ENCODE data around the gene MYO15A.

Gene MYO15A

DNA sequence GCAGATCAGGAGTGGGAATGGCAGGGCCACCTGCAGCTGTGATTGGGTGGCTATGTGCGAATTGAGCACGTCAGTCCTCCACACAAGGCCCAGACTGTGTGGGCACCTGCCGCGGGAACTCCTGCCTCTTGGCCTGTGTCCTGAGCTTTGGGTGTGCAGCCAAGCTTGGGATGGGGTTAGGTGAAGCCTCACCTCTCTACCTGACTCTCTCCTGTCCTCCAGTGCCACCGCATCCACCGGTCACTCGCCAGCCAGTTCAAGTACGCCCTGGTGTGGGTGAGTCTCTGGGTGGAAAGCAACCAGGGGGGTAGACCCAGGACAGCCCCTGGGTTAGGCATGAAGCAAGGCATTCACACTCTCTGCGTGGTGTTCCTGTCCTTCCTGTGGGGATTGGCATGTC is 2.3 kb upstream of the MYO15A start:
- DNase-seq = no peak

DNA sequence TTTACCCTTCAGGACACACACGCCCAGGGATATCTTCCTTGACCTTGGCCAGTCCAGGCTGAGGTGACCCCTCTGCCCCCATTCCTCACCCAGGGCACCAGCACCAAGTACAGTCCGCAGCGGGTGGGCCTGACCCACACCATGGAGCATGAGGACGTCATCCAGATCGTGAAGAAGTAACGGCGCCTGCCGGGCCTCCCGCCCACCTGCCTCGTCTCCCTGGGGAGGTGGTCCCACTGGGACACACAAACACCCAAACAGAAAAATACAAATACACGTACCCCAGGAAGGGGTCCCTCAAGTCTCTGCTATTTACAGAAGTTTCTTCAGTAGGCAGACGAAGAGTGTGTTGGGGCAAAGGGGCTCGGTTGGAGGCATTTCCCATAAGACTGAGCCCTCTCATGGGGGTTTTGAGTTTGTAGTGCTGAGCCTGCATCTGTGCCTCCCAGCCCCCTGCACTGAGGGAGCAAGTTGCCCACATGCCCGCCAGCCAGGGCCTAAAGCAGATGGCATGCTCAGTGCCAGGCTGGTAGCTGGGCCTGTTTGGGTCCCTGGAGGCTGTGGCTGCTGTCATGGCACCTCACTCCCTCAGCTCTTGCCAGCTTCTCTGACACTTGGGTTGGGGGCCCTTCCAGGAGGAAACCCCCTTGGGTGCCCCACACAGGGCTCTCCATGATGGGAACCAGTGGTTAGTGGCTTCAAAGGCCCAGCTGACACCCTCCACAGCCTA is 1.3 kb upstream of the MYO15A start:
- DNase-seq = no peak

DNA sequence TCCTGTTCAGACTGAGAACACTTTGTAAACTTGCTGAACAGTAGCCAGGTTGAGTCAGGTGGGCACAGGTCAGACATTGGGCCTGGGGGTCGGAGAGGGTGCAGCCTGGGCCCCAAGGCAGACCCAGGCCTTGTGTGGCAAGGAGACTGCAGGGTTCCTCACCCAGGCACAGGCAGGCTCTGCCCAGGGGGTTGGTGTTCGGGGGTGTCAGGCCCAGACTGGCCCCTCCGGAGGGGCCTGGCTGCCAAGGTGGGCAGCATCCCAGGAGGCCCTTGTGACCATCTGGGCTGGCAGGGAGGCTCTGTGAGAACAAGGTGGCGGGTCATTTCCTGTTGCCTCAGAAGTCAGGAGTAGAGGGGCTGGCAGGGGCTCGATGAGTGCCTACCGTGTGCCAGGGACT is 585 bp upstream of the MYO15A start:
- DNase-seq = no peak

DNA sequence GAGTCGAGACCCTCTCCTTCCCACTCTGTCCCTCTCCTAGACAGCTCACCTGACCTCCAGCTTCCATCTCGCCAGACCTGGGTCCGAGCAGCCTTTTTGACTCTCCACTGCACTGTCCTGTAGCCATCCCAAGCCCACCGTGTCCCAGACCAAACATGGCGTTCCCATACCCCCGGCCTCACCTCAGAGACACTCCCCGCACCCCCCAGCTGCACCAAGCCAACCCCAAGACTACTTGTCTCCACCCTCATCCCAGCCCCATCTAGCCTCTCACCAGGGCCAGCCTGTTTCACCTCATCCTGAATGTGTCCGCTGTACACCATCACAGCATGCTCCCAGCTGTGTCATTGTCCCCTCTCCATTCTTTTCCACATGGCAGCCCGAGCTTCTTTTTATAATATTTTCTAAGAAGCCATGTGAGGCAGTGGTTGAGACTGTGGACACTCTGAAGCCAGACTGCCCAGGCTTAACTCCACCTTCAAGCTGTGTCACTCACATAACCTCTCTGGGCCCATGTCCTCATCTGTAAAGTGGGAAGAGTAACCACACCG is 1.5 kb downstream of the MYO15A start:
- DNase-seq = no peak

DNA sequence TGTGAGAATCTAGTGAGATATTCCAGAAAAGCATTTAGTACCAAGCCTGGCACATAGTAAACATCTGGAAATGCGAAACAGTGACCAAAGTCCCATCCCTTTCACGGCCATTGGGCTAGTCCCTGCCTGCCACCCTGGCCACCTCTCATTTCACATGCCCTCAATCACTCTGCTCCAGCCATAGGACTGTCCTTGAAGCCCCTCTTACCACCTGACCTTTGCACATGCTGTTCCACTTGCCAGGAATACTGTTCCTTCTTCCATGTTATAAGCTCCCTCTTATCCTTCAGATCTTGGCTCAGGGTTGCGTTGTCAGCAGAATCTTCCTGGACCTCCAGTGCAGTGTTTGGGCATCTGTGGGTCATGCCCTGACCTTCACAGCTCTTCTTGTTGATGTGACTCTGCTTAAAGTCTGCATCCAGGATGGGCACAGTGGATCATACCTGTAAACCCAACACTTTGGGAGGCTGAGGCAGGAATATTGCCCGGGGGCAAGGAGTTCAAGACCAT is 2.1 kb downstream of the MYO15A start:
- no peak for DNase-seq

DNA sequence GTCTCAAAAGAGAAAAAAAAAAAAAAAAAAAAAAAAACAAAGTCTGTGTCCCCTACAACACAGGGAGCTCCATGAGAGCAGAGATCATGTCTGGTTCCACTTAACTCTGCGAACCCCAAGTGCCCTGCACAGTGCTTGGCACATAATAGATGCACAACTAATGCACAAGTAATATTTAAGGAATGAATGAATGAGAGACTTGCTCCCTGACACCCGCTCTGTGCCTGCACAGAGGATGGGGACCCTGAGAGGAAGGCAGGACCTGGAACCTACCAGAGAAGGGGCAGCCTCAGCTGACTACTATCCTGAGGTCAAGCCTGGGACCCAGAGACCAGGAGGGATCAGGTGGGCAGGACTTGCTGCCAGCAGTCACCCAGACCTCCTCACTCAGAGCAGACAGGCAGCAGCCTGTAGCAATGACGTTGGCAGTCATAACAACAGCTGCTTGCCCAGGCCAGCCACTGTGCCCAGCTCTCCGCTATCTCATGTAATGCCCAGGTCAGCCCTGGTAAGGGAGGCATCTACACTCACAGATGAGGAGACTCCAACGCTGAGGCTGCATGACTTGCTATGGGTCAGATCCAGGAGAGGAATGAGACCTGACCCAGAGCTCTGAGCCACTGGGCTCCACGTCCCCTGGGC is 2.9 kb downstream of the MYO15A start:
- DNase-seq = no peak

DNA sequence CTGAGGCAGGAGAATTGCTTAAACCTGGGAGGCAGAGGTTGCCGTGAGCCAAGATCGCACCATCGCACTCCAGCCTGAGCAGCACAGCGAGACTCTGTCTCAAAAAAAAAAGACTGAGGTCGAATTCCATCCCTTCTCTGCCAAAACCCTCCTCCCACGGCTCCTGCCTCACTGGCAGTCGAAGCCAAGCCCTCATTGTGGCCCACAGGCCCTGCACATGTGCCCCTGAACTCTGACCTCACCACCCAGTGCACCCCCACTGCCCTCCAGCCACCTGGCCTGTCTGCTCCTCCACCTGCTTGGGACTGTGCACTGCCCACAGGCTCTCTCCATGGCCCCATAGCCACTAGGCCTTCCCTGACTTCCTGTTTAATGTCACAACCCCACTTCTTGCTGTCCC is 7.0 kb downstream of the MYO15A start:
- no peak for DNase-seq

DNA sequence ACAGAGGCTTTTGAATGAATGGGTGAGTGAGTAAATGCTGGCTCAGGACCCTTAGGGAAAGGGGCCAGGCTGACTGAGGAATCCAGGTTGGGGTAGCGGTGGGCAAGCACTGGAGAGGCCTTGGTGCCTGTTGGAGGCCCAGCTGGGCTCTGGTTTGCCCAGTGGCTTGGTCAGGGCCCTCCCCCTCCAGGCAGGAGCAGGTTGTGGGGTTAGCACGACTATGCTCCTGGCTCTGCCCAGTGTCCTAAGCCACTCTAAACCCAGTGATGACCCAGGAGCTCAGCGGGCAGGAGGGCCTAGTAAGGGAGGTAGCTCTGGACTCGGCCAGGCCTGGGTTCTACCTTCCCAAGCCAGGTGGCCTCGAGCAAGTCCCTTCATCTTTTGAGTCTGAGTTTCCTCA is 7.5 kb downstream of the MYO15A start:
- DNase-seq = no peak

DNA sequence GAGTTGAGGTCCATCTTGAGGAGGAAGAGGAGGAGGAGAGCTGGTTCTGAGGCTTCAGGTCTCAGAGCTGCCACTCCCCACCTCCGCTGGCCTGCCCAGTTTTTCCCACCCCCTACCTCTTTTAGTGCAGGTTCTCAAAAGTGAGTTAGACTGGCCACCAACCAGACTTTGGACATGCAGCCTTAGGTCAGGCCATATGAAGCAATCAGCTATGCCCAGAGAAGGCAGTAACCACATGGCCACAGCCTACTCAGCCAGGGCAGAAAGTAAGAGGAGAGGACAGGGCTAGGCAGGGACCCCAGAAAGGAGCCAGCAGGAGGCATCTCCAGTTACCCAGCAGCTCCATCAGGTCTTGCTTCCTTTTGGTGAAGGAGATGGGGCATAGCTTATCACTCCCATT is 9.0 kb downstream of the MYO15A start:
- DNase-seq = no peak

DNA sequence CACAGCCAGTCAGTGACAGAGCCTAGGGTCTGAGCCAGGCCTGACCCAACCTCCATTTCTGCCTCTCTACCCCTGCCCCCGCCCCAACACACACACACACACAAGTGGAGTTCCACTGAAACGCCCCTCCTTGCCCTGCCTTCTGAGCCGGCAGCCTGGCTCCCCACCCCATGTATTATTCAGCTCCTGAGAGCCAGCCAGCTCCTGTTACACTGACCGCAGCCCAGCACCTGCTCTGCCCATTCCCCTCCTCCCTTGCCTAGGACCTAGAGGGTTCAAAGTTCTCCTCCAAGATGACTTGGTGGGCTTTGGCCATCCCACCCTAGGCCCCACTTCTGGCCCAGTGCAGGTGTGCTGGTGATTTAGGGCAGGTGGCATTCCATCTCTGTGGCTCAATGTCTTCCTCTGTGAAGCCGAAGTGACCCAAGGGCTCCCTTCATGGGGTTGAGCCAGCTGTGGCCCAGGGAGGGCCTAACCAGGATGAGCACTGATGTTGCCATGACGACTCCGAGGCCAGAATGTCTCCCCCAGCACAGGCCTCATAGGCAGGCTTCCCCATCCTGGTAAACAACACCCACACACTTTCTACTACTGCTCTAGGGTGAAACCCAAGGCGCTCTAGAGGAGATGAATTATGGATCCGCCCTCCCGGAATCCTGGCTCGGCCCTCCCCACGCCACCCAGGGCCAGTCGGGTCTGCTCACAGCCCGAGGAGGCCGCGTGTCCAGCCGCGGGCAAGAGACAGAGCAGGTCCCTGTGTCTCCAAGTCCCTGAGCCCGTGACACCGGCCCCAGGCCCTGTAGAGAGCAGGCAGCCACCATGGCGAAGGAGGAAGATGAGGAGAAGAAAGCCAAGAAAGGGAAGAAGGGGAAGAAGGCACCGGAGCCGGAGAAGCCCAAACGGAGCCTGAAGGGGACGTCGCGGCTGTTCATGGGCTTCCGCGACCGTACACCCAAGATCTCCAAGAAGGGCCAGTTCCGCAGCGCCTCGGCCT is 9.7 kb downstream of the MYO15A start:
- DNase-seq = no peak

DNA sequence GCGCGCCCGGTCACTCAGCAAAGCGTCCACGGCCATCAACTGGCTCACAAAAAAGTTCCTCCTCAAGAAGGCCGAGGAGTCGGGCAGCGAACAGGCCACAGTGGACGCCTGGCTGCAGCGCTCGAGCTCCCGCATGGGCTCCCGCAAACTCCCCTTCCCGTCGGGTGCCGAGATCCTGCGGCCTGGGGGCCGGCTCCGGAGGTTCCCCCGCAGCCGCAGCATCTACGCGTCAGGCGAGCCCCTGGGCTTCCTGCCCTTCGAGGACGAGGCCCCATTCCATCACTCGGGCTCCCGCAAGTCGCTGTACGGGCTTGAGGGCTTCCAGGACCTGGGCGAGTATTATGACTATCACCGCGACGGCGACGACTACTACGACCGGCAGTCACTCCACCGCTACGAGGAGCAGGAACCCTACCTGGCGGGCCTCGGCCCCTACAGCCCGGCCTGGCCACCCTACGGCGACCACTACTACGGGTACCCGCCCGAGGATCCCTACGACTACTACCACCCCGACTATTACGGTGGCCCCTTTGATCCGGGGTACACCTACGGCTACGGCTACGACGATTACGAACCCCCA is 10.7 kb downstream of the MYO15A start:
- no peak for DNase-seq

DNA sequence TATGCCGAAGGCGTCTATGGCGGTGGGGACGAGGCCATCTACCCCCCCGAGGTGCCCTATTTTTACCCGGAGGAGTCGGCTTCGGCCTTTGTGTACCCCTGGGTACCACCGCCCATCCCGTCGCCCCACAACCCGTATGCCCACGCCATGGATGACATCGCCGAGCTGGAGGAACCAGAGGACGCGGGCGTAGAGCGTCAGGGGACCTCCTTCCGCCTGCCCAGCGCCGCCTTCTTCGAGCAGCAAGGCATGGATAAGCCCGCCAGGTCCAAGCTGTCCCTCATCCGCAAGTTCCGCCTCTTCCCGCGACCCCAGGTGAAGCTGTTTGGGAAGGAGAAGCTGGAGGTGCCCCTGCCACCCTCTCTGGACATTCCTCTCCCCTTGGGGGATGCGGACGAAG is 11.4 kb downstream of the MYO15A start:
- no peak for DNase-seq

DNA sequence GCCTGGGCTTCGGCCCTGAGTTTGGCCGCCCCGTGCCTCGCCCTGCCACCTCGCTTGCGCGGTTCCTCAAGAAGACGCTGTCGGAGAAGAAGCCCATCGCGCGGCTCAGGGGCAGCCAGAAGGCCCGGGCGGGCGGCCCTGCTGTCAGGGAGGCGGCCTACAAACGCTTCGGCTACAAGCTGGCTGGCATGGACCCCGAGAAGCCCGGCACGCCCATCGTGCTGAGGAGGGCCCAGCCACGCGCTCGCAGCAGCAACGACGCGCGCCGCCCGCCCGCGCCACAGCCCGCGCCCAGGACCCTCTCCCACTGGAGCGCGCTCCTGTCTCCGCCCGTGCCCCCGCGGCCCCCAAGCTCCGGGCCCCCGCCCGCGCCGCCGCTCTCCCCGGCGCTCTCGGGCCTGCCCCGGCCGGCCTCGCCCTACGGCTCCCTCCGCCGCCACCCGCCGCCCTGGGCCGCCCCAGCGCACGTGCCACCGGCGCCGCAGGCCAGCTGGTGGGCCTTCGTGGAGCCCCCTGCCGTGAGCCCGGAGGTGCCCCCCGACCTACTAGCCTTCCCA is 12.0 kb downstream of the MYO15A start:
- no peak for DNase-seq

DNA sequence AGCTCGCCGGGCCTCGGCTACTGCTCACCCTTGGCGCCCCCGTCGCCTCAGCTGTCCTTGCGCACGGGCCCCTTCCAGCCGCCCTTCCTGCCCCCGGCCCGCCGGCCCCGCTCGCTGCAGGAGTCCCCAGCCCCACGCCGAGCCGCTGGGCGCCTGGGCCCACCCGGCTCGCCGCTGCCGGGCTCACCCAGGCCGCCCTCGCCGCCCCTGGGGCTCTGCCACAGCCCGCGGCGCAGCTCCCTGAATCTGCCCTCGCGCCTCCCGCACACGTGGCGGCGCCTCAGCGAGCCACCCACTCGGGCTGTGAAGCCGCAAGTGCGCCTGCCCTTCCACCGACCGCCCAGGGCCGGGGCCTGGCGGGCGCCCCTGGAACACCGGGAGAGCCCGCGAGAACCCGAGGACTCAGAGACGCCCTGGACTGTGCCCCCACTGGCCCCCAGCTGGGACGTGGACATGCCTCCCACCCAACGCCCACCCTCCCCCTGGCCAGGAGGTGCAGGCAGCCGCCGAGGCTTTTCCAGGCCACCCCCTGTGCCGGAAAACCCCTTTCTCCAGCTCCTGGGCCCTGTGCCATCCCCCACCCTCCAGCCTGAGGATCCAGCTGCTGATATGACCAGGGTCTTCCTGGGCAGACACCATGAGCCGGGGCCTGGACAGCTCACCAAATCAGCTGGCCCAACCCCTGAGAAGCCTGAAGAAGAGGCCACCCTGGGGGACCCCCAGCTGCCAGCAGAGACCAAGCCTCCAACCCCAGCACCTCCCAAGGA is 12.8 kb downstream of the MYO15A start:
- DNase-seq = no peak

DNA sequence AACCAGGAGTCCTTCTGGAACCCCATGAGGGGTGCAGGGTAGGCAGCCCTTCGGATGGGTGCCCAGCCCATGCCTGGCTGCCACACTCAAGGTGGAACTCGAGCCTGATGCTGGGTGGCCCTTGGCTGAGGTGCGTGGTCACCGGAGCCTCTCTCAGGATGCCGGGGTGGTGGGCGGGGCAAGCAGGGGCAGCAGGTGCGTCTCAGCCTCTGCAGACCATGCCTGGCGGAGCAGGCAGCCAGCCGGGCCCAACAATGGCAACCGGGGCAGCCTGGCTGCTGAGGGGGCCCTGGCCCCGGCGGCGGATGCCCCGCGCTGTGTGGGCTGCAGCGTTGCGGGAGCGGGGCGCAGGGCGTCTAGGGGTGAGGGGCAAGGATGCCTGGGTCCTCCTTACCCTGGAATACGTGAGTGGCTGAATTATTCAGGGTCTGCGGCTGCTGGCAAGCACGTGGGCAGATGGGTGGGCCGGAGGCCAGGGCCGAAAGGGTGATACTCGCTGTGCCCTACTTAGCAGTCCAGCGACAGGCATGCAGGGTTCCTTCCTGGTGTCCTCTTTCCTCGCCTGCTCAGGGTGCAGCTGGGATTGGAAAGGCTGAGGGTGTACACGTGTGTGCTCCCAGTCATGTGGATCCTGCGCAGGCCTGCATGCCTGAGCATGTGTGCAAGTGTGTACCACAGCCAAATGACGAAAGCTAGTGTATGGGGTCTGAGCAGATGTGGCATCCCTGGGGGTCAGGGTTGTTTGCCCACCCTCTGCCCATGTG is 14.6 kb downstream of the MYO15A start:
- no peak for DNase-seq

DNA sequence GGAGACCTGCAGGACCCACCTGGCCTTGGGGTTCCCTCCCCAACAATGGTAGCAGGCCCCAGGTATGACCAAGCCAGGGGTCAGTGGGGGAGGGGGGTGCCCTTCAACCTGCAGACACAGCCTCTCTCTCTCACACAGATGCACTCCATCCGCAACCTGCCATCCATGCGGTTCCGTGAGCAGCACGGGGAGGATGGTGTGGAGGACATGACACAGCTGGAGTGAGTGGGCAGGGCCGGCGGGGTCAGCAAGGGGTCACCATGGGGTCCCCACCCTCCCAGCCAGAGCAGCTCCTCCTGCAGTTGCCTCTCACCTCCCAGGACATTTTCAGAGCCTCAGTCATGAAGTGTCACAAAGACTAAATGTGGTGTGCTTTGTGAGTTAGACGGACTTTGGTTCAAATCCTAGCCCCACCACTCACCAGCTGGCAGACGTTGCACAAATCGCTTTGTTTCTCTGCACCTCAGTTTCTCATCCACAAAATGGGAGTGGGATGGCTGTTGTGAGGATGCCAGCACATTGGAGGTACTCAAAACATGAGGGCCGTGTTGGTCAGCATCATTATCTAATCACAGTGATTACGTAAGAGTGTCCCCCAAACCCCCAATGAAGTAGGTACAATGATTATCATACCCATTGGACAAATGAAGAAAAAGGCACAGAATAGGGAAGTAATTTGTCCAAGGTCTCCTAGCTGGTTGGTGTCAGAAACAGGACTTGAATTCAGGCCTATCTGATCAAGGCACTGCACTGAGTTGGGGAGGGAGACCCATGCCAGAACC is 16.0 kb downstream of the MYO15A start:
- no peak for DNase-seq

DNA sequence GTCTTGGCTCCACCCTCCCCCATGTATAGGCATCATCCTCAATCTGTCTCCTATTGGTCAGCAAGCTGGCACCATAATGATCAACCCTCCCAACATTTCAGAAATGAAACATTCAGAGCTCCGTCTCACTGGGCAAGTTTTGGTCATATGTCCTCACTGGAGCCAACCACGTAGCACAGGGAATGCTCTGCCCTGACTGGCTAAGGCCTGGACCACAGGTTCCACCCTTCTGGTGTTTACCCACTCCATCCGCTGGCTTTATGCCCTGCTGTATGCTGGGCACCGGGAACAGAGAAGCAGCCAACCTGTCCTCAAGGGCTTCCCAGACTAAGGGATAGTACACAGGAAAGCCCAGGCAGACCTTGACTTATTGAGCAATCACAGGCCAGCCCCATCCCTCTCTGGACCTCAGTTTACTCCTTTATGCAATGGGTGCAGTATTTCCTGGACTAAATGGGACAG is 20.5 kb downstream of the MYO15A start:
- no peak for DNase-seq

DNA sequence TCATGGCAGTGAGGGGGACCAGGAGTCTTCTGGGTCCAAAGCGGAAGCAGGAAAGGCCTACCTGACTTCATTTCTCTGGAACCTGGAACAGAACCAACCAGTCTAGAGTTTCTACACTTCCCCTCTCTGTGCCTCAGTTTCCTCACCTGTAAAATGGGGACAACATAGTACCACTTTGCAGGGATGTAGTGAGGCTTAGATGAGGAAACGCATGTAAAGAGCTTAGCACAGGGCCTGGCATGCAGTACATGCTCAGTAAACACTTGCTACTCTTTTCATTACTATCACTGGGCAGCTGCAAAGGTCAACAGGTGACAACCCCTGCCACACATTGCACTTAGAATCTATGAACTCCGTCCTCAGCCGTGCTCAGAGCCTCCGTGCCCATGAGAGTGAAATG is 24.2 kb downstream of the MYO15A start:
- no peak for DNase-seq

DNA sequence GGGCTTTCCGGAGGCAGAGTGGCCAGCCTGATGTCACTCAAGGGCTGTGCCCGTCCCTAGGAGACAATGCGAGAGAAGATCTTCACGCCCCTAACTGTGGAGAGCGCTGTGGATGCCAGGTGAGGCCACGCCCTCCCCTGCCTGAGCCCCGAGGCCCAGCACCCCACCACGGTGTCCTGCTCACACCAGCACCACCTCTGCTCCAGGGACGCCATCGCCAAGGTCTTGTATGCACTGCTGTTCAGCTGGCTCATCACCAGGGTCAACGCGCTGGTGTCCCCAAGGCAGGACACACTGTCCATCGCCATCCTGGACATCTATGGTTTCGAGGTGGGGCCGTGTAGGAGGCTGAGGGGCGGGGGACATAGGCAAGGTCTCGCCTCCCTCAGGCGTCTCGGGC is 27.8 kb downstream of the MYO15A start:
- DNase-seq = no peak

All from CD4-positive, alpha-beta T cell treated with Interleukin-21 for 1 hour (primary cell).